Activated CD4-positive, alpha-beta T cell treated with anti-CD3 and anti-CD28 coated beads, Interleukin-2, Interleukin-4, amounts not matched to agents 100 ng/mL and 50 ng/mL, durations not matched to agents 16 hours and 8 hours (primary cell): Measurements from ENCODE around the gene LRCOL1.

Experiments used
- DNase-seq: peaks from one replicate; pipeline ENCODE4 v3.0.0-alpha.2; 2020; ENCODE audit warnings: low spot score

Gene LRCOL1

GRCh38 chr12:132563911-132564310 lies 46.5 kb downstream of the LRCOL1 start:
- DNase-seq: no peak

GRCh38 chr12:132562489-132563021 lies 47.8 kb downstream of the LRCOL1 start:
- DNase-seq: no peak

GRCh38 chr12:132561427-132562156 lies 48.8 kb downstream of the LRCOL1 start:
- peak; percentile 22 for DNase-seq

GRCh38 chr12:132560614-132561426 lies 49.6 kb downstream of the LRCOL1 start:
- DNase-seq: peak; percentile 83

GRCh38 chr12:132560364-132560613 lies 50.1 kb downstream of the LRCOL1 start:
- DNase-seq: peak; percentile 10

- peak; percentile 35 for DNase-seq
Measured at GRCh38 chr12:132559652-132560363, 50.6 kb downstream of the LRCOL1 start.

DNA sequence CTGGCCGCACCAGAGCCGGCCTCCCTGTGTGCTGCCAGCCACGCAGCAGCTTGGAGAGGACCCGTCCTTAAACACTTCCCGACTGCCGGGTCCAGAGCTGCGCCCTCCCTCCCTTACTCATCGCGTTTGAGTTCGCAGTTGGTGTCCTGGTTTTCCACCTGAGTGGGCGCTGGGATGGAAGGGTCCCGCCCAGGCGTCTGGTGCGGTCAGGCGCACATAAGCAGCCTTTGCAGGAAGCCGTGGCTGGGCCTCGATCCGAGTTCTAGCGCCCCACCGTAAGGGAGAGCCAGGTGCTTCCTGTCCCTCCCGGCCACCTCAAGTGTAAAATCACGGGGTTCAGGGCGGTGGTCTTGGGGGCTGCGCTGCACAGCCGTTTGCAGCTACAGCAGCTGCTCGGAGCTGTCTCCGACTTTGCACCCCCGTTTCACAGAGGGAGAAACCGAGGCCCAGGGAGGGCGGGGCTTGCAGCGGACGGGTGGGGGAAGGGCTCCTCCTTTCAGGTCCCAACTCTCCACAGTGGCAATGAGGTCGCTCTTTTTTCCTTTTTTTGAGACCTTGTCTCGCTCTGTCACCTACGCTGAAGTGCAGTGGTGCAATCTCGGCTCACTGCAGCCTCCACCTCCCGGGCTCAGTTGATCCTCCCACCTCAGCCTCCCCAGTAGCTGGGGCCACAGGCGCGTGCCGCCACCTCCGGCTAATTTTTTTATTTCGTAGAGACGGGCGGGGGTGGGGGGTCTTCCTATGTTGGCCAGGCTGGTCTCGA lies 51.3 kb downstream of the LRCOL1 start:
- no peak for DNase-seq

DNA sequence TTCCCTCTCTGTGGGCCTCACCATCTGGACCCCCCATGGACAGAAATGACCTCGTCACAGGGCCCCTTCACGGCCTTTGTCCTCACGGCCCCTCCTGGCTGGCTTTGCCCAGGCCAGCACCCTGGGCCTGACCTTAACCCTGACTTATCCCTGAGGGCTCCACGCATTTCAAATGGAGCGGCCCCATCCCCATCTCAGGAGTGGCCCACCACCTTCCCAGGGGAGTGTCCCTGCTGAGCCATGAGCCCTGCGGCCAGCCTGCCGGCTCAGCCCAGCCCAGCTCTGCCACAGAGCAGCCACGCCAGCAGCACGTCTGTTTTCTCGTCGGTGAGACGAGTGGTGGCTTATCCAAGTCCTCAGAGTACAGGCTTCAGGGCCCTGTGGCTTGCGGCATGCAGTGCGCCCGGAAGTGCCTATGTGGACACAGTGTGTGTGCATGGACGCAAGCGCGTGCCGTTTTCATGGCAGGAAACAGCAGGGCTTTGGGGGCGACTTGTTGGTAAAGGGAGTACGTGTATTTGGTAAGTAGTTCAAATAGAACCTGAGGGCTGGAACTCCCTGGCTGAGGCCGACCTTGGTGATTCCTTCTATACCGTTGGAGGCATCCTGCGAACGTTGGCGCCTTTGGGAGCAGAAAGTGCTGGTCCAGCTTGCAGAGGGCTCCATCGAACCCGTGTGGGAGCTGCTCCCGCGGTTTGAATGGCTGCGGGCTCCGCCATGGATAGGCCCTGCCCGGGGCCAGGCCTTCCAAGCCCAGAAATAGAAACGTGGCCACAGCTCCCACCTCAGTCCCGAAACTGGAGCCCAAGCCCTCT lies 52.1 kb downstream of the LRCOL1 start:
- no peak for DNase-seq

DNA sequence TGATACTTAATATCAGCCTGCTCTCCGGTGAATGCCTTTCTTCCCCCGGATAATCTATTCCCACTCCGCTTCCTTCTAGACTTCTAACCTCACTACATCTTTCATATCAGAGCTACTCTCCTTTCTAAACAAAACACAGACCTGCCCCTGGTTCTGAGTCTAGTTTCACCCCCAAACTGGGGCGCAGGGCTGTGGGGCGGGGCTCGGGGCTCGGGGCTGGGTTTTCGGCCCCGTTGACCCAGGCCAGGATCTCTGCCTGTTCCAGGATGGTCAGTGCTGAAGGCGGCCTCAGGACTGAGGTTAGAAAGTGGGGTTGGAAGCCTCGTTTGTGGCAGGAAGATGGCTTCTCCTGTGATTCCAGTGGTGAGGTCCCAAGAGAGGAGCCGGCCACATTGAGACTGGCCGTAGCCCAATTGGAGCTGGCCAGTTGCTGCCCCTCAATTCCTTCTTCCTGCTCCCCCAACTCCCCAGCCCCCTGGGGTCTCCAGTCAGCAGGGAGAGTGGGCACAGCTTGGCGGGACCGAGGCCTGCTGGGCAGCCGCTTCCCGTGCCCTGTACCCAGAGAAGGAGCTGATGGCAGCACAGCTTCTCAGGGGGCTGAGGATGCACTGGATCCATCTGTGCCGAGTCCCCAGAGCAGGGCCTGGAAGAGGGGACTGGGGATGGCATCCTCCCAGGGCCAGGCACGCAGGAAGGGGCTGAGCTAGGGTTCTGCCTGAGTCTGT lies 52.9 kb downstream of the LRCOL1 start:
- DNase-seq: no peak

DNA sequence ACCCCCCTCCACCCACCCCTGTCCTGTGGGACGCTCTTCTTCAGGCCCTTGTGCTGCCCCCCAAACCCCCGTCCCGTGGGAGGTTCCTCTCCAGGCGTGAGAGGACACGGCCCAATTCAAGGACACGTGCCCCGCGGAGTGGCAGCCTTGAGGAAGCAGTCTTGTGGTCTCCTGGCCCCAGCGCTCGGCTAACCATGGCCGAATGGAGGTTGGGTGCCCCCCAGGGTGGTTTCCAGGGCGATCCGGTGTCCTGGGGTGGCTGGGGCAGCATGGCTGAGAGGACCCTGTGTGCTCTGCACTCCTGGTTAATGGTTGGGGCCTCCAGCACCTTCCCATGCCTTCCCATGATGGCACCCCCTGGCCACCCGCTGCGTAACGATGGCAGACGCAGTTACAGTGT lies 53.6 kb downstream of the LRCOL1 start:
- DNase-seq: no peak

DNA sequence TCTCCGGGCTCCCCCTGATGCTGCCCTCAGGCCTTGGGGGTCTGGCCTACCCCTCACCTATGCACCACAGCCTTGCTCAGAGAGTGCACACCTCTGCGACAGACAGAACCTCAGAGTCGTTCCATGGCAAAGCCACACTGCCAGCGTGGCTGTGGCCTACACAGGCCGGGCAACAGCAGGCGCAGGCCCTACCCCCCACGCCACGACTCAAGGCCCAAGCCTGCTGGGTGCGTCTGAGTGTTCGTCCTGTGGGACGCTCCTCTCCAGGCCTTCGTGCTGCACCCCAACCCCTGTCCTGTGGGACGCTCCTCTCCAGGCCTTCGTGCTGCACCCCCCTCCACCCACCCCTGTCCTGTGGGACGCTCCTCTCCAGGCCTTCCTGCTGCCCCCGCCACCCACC lies 54.2 kb downstream of the LRCOL1 start:
- DNase-seq: no peak

DNA sequence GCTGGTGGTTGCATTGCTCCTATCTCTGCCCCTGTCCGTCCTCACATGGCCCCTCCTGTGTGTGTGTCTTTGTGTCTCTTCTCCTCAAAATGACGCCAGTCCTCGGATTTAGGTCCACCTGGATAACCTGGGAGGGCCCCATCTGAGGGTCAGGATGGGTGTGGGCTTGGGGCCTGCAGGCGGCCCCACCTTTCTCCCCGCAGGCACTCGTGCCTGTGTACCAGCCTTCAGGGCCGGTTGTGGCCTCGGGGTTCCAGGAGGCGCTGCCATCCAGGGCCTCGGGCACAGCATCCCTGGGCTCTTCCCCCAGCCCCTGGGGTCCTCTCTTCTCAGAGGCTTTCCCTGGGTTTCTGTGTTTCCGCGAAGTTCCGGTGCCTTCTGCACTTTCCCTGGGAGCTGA lies 54.7 kb downstream of the LRCOL1 start:
- no peak for DNase-seq

GRCh38 chr12:132554845-132555630 lies 55.3 kb downstream of the LRCOL1 start:
- DNase-seq: no peak
